Right kidney (tissue), 1 donor: Measurements from ENCODE around the gene BMPR1A.
"Not testable (repeated sequence)": the region's sequence is repeated elsewhere in the genome, so short reads cannot be mapped to it uniquely, and the experiment has no call there.

Source experiments
- DNase-seq: peaks from one replicate; pipeline ENCODE4 v3.0.0-alpha.2; 2016

The BMPR1A gene

DNA sequence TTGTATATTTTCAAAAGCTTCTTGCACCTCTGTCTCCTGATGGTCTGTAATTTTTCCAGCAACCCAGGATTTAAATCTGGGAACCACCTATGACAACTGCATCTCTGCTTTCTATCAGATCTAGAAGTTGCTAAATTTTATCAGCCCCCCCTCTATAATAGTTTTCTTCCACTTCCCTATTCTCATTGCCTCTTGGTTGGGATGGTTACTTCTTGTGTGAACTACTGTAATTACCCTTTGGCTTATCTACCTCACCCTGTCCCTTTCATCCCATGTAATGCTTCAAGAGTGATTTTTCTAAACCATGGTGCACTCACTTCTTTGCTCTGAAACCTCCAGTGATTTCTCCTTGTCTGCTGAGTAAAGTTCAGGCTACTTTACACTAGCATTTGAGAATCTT is 92.3 kb downstream of the BMPR1A start:
- DNase-seq, result no peak

DNA sequence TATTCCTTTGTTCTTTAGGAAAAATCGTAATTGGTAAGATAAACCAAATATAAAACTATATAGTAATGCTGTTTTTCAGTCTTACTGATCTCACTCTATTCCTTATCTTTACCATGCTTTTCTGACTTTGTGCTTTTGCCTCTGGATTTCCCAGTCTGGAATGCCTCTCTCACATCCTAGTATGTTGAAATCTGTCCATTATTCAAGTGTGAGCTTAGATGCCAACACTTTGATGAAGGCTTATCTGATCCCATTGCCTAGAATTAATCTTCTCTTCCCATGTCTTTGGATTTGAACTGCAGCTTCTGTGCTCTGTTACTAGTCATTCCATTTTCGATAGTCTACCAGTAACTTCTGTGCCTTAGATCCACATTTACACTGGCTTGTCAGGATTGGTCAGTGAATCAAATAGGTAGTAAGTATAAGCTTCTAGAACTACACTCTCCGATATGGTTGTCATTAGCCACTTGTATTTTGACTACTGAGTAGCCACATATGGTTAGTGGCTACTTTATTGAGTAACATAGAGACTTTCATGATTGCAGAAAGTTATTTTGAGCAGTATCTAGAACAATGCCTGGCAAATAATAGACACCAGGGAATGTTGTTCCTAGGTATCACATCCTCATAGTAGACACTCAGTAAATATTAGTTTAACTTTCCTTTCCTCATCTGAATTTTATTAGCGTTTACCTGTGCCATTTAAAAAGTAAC is 92.9 kb downstream of the BMPR1A start:
- no peak for DNase-seq

DNA sequence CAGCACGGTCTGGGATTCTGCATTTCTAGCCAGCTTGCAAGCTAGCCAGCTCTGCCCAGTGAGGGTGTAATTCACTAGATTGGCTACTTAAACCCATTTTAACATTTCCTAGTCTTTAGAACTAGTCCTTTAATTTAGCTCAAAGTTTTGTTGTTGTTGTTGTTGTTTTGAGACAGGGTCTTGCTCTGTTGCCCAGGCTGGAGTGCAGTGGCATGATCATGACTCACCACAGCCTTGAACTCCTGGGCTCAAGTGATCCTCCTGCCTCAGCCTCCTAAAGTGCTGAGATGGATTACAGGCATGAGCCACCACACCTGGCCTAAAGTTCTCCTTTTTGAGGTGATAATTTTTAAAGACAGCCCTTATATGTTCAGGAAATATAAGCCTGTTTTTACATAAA is 94.1 kb downstream of the BMPR1A start:
- no peak for DNase-seq

DNA sequence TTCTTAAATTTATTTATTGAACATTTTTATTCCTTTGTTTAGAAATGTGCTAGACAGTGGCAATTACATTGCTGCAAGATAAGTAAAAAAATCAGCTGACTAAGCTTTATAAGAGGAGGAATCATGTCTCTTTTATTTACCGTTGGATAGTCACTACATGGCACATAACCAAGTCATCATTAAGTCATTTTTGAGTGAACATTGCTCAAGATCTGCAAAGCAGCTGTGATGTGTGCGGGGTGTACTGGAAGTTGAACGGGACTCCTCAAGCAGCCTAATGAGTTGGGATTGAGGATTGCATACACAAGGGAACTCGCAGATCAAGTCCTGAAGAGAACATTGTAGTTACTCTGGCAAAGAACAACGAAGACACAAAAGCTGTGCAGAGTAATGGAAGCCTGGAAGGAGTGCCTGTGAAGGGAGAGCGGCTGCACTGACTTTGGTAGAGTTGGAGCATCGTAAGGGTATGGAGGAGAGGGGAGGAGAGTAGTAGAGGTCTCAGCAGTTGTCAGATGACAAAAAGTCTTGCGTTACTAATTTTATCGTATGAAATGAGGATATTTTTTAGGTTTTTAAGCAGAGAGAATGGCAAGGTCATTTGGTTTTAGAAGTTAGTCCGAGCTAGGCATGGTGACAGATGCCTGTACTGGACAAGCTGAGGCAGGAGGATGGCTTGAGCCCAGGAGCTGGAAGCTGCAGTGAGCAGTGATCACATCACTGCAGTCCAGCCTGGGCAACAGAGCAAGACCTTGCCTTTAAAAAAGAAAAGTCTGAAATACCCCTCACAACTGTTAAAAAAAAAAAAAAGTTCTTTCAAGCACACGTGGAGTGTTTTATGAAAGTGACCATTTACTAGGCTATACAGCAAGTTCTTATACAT is 95.1 kb downstream of the BMPR1A start:
- DNase-seq, result no peak

DNA sequence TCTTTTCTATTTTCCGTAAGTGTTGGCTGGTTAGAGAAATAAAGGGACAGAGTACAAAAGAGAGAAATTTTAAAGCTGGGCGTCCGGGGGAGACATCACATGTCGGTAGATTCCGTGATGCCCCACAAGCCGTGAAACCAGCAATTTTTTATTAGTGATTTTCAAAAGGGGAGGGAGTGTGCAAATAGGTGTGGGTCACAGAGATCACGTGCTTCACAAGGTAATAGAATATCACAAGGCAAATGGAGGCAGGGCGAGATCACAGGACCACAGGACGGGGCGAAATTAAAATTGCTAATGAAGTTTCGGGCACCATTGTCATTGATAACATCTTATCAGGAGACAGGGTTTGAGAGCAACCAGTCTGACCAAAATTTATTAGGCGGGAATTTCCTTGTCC is 97.2 kb downstream of the BMPR1A start:
- DNase-seq, result not testable (repeated sequence)

DNA sequence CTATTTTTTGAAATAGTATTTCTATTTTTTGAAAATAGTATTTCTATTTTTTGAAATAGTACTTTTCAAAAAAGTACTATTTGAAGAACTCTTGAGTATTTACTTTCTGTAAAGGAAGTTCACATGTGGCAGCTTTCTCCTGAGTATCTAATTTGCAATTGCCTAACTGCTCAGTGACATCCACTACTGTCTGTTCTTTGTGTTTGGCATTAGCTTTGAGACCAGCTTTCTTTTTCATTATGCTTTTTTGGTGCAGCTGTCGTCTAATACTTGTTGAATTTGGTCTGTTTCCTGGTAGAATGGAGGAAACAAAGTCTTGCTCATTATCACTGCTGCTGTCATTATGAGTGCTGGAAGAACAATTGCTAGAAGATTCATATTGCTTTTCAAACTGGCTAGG is 99.1 kb downstream of the BMPR1A start:
- DNase-seq, result no peak

GRCh38 chr10:86856156-86856555 is 99.7 kb downstream of the BMPR1A start:
- DNase-seq, result no peak

DNA sequence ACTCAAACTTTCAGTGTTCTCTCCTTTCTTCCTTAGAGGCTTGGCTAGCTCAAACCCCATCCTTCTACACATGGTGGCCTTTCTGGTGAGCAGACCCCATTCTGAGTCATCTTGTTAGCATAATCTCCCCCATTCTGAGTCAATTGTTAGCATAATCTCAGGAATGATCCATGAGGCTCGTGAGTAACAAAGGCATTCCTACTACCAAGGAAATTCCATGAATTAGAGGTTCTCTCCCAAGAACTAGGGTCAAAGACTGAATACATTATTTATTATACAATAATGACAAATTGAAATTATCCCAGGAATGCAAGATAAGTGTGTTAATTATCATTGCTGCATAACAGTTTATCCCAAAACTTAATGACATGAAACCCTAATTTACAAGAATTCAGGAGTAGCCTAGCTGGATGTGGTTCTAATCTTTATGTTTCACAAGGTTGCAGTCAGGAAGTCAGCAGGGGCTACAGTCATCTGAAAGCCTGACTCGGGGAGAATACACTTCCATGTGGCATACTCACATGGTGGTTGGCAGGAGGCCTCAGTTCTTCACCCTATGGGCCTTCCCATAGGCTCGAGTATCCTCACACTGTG is 100.8 kb downstream of the BMPR1A start:
- no peak for DNase-seq

- no peak for DNase-seq
Measured at GRCh38 chr10:86858011-86858410, 101.6 kb downstream of the BMPR1A start.

GRCh38 chr10:86861351-86861750 is 104.9 kb downstream of the BMPR1A start:
- DNase-seq, result no peak

DNA sequence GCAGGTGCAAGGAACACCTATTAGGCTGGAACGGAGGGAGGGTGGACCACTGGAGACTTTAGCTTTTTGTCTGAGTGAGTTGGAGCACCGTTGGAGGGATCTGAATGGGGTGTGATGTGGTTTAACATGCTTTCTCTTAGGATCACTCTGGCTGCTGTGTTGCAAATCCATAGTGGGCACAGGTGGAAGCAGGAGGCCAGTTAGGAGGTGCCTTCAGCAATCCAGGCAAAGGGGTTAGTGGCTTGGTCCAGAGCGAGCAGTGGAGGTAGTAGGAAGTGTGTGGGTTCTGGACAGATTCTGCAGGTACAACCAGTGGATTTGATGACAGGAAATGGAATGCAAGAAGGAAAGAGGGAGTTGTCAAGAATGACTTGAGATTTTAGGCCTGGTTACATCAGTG is 106.0 kb downstream of the BMPR1A start:
- DNase-seq, result no peak

- DNase-seq, result no peak
Measured at GRCh38 chr10:86862786-86863483, 106.5 kb downstream of the BMPR1A start.

- DNase-seq, result no peak
Measured at GRCh38 chr10:86863484-86863842, 107.0 kb downstream of the BMPR1A start.

GRCh38 chr10:86865011-86865811 is 108.8 kb downstream of the BMPR1A start:
- not testable (repeated sequence) for DNase-seq

GRCh38 chr10:86867149-86867548 is 110.7 kb downstream of the BMPR1A start:
- DNase-seq, result no peak

- peak; percentile 68 for DNase-seq
Measured at GRCh38 chr10:86868353-86868752, 111.9 kb downstream of the BMPR1A start.

DNA sequence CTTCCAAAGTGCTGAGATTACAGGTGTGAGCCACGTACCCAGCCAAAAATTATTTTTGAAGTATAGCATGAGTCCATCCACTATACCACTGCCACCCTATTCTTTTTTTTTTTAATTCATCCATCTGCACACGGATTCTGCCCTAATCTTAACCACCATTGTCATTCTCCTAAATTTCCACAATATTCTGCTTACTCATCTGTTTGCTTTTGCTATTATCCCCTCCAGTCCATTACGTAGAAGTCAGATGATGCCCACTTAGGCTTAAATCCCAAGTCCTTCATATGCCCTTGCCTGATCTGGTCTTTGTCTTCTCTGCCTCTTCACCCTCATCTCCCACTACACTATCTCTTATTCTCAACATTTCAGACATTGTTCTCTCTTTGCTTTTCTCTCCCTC is 114.3 kb downstream of the BMPR1A start:
- no peak for DNase-seq

- DNase-seq, result no peak
Measured at GRCh38 chr10:86871563-86872183, 115.3 kb downstream of the BMPR1A start.

DNA sequence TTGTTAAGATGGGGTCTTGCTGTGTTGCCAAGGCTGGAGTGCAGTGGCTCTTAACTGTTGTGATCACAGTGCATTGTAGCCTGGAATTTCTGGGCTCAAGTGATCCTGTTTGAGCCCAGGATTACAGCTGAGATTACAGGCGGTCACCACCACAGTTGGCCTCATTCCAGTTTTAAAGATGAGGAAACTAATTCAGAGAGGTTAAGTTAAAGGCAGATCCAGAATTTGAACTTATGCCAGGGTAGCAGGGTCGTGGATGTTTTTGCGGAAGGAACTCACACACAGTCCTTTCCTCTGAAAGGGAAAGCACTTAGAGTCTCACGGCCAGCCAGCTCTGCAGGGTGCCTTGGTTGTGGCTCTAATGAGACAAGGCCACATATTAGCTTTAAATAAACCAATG is 116.3 kb downstream of the BMPR1A start:
- DNase-seq, result no peak

DNA sequence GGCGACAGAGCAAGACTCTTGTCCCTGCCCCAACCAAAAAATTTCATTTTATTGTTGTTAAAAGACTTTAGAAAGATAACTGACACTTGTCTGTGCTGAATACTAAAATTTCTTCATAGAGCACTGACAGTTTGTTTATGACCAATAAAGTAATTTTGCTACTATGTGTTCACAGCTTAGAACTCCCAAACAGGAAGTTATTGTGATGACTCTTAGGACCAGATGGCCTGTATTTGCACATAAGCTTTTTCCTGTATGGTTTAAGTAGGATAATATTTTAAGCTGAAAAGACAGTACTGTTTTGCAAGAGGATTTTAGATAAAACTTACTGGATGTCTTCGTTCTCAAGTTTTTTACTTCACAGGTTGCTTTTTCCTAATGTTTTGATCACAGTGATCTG is 120.3 kb downstream of the BMPR1A start:
- no peak for DNase-seq

DNA sequence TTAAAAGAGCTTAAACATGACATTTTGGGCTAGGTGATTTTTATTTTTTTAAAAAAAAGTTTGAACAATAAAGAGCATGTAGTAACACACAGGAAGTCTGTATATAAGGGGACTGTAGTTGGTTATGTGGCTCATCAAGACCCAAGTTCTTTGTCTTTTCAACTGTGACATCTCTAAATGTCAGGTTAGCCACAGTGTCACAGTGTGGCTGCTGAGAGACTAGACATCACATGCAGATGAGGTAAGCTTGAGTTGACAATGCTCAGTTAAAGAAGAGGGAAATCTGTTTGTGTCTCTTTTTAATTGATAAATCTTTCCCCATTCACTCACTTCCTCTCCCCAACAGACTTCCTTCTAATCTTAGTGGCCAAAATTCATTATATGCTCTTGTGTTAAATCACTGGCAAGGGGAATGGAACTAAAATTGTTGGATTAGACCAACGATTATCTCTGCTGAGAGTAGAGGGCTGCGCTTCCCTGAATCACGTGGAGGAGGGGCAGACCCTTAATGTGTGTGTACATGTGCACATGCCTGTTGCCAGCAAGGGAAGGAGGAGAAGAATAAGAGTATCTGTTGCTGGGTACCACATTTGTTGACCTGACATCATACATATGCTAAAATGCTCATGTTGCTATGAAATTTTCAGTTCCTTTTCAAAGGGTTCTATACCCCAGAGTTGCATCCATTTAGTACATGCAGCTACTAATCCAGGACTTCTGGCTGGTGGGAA is 122.7 kb downstream of the BMPR1A start:
- DNase-seq, result no peak
